HG03280 (cell line): ENCODE results near the gene KRT32.
"Not testable (repeated sequence)": the region's sequence is repeated elsewhere in the genome, so short reads cannot be mapped to it uniquely, and the experiment has no call there.

ENCODE experiments used
- ATAC-seq: cut with Tn5 transposase; IDR thresholded peaks from one replicate; pipeline ENCODE4 v1.9.1; 2021; ENCODE audit warnings: mild to moderate bottlenecking, moderate library complexity; ENCODE audit not compliant: unreplicated experiment

KRT32 gene

GRCh38 chr17:41433586-41433985, 33.6 kb downstream of the KRT32 start:
- ATAC-seq, result no peak

GRCh38 chr17:41430376-41430775, 36.8 kb downstream of the KRT32 start:
- ATAC-seq, result not testable (repeated sequence)

DNA sequence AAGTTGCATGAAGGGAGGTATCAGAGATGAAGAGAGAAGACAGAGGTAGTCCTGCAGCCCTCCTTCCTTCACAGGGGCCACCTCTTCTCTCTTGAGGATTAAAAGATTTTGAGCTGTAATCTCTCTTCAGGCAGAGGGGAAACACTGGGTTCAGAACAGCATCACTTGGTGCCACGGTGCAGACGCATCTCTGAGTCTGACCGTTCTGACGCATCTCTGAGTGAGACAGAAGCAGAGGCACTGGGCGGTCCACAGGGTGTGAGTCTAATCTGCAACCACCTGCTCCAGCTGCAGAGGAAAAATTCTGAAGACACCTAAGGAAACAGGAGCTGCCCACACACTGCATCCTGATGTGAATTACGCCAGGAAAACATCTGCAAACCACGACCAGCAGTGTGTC, 37.5 kb downstream of the KRT32 start:
- no peak for ATAC-seq

DNA sequence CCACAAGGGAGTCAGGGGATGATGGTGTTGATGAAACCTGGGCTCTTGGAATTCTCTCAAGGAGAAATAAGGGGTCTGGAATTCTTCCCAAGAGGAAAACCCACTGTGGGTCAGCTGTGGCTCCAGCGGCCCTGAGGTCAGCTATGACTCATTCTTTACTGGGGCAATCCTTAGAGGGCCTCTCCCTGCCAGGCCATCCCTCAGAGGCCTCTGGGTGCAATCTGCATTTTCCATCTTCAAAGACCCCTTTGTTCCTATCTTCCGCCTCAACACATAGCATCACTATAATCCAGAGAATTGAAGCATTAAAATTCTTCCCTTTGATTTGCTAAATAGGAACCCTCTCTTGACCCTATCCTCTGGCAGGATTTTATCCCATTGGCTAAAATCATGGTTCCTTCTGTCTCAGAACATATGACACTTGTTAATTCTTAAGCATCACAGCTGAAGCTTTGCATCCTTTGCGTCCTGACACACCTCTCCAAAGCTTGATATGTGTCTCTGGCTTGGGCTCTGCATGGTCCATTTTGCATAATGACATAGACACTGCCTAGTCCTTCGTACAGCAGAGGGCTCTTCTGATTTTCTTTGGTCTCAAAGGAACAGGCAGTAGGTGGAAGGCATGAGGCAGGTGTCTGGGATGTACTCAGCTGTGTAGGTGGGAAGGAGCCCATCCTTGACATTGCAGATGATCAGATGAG, 38.4 kb downstream of the KRT32 start:
- ATAC-seq, result no peak

DNA sequence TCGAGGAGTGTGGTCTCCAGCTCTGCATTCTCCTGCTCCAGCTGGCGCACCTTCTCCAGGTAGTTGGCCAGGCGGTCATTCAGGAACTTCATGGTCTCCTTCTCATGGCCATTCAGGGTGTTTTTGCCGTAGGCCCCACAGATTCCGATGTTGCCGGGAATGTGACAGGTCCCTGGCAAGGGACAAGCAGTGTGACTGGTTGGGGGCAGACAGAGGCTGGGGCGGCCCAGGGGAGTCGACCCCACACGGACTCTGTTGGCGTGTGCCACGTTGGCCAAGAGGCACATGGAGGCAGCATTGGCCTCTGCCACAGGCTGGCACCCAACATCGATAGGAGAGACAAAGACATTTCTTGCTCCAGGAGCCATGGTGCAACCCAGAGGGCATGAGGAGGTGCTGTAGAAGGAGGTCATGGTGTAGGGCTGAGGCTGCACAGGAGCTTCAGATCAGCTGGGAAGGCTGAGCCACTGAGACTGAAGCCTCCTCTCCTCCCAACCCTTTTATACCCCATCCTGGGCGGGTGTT, 43.0 kb downstream of the KRT32 start, which contains the start of gene KRT37:
KRT37 (minus strand) TSS at position 475 of the 525 bp plus-strand sequence; CDS start at position 413, 62 bp downstream.
- ATAC-seq, result no peak

- ATAC-seq, result not testable (repeated sequence)
Measured at GRCh38 chr17:41422586-41422985, 44.6 kb downstream of the KRT32 start.

- no peak for ATAC-seq
Measured at GRCh38 chr17:41421617-41422016, 45.6 kb downstream of the KRT32 start.

DNA sequence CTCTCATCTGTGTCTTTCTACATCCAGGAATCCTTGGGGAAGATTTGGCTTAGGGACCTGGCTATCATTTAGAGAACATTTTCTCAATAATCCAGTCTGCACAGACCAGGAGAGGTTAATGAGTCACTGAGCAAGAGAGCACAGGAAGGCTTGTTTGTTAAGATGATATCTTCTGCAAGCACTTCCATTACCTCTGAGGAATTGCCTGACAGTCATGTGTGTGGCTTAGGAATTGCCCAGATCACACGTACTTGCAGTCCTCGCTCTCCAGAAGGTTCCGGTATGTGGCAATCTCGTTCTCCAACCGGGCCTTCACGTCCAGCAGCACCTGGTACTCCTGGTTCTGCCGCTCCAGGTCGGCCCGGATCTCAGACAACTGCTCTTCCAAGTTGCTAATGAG, 46.1 kb downstream of the KRT32 start:
- no peak for ATAC-seq

GRCh38 chr17:41420134-41420533, 47.1 kb downstream of the KRT32 start:
- no peak for ATAC-seq

GRCh38 chr17:41419716-41420115, 47.5 kb downstream of the KRT32 start:
- no peak for ATAC-seq

DNA sequence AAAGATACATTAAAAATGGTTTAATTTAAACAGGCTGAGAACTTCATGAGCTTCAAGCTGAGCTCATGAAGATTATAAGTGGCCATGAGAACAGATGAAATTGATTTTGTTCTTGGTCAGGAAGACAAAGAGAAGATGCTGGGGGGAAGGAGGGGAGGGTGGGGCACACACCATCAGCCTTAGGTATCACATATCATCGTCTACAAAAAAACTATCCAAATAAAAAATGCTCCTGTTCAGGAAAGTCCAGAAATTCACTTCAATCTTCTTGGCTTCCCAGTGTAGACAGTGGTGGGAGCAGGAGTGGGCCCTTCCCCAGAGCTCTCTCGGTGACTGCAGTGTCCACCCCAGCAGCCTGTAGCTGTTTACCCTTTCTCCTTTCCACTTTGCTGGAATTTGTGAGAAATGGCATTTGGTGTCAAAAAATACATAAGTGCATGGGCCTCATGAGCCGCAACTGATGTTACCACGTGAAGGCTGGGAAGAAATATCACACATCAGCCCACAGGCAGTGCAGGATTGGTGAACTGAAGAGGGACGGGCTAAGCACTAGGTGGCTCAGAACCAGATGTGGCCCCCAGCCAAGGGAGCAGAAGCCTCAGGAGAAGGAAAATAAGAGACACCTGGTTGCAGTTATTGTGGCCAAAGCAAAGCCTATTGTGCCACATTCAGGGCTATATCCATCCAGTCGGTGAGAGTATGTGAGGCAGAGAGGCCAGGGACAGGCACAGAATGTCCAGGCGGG, 48.9 kb downstream of the KRT32 start:
- ATAC-seq, result no peak

DNA sequence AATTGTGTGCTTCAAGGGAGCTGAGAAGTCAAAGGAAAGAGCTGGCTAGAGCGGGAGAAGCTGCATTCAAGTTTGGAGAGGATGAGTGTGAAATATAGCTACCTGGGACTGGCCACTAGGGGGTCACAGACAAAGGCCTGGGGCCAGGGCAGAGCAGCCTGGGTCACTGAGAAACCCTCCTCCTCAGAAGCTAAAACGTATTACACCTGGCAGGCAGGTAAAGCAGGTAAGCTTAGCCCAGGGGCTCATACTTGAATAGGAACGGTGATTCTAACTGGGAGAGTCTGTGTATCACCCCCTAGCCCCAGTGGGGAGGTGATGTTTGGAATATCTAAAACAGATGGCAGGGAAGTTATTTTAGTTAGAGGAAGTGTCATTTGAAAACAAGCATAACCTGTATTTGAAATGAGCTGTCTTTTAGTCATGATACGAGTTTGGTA, 49.6 kb downstream of the KRT32 start:
- no peak for ATAC-seq

DNA sequence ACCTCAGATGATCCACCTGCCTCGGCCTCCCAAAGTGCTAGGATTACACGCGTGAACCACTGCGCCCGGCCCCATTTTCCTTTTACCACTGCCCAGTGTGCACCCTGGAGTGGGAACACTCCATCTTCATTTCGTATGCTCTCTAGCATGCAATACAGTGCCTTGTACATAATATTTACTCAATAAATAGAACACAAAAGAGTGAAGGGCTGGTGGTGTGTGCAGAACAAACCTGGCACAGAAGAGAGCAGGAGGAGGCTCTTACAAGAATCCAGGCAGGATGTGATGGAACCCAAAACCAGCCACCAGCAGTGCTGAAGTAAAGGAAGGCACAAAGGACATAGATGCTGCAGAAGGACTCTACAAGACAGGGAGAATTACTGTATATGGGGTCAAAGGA, 50.1 kb downstream of the KRT32 start:
- no peak for ATAC-seq

GRCh38 chr17:41416479-41416878, 50.7 kb downstream of the KRT32 start:
- no peak for ATAC-seq

- ATAC-seq, result no peak
Measured at GRCh38 chr17:41415833-41416335, 51.3 kb downstream of the KRT32 start.

DNA sequence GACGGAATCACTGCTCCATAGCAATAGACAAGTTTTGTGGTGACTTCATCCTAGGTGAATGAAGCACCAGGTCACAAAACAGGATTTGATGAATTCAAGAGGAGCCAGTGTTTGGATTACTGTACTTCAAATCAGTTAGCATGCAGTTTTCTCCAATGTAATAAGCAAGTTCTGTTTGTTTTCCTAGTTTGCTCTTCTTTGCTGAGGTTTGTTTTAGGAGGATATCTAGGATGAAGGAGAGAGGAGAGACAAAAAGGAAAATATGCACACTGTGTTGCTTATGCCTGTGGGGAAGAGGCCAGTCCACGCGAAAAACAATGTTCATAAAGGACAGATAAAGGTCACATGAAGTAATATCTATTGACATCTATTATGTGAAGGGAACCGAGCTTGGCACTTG, 51.8 kb downstream of the KRT32 start:
- ATAC-seq, result no peak

DNA sequence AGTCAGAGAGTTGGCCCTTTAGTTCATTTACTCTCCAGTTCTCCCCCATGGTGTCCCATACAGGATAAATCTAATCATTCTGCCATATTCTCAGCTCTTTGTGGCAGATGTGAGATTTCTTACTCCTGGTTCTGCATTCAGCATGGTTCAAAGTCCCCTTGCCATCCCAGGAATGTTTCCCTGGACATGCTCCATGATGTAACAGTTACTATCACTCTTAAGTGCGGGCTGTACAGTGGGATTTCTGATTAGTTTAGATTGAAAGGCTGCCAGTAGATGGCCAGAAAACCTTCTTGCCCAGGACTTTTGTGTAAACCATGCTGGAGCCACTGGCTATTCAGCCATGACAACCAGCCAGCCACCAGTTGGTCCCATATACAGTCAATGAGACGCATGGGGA, 53.2 kb downstream of the KRT32 start:
- no peak for ATAC-seq

DNA sequence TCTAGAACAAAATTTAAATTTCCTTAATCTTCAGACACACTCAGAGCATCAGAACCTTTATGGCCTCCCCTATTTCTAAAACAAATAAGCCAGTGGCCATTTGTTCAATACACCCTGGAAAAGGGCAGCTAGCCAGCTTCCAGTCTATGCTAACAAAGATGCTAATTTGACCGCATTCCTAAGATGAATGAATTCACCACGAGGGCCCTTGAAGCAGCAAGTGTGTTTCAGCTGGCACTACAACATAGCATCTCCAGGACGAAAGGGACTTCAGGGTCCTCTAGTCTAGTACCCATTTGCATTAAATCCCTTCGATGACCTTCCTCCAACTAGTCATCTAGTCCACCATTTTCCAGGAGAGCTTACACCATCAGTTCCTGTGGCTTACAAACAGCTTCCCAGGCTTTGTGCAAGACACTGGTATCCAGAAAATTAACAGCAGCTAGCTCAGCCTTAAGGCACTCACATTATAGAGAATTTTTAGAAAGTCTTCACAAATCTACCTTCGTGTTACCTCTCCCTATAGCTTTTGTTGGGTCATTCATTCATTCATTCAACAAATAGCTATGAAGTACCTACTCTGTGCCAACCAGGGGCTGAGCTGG, 53.7 kb downstream of the KRT32 start:
- ATAC-seq, result no peak

DNA sequence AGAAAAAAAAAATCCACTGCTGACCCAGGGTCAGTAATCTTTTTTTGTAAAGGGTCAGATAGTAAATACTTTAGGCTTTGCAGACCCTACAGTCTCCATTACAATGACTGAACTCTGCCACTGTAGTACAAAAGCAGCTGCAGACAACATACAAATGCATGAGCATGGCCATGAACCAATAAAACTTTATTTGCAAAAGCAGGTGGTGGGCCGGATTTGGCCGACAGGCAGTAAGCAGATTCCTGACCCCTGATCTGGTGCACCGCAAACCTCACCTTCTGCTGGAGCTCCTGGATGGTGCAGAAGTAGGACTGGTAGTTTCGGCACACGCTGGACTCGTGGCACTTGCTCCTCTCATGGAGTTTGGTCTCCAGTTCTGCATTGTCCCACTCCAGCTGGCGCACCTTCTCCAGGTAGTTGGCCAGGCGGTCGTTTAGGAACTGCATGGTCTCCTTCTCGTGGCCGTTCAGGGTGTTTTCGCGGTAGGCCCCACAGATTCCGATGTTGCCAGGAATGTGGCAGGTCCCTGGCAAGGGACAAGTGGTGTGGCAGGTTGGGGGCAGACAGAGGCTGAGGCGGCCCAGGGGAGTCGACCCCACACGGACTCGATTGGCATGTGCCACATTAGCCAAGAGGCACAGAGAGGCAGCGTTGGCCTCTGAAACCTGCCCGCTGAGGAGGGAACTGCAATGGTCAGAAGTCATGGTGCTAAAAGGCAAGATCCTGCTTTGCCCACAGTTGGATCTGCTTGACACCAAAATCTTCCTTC, 55.9 kb downstream of the KRT32 start:
- ATAC-seq, result no peak
